Ishikawa (cell line): ENCODE results near the gene SIGLEC6.

Experiments
- CEBPB ChIP-seq: IDR thresholded peaks from 2 replicates; pipeline ENCODE4 v1.6.1; 2012
- CREB1 ChIP-seq: IDR thresholded peaks from 2 replicates; pipeline ENCODE4 v1.6.1; 2012; ENCODE audit warnings: low read depth
- EGR1 ChIP-seq: IDR thresholded peaks from 2 replicates; pipeline ENCODE4 v1.6.1; 2012
- EP300 ChIP-seq: IDR thresholded peaks from 2 replicates; pipeline ENCODE4 v1.6.1; 2012; ENCODE audit warnings: borderline replicate concordance
- FOXM1 ChIP-seq: IDR thresholded peaks from 2 replicates; pipeline ENCODE4 v1.6.1; 2012; ENCODE audit warnings: low read depth, borderline replicate concordance
- NFIC ChIP-seq: IDR thresholded peaks from 2 replicates; pipeline ENCODE4 v1.6.1; 2012
- RAD21 ChIP-seq: IDR thresholded peaks from 2 replicates; pipeline ENCODE4 v1.6.1; 2012; ENCODE audit warnings: low read depth
- TAF1 ChIP-seq: IDR thresholded peaks from 2 replicates; pipeline ENCODE4 v1.6.1; 2012; ENCODE audit warnings: low read depth, mild to moderate bottlenecking
- TCF12 ChIP-seq: IDR thresholded peaks from 2 replicates; pipeline ENCODE4 v1.6.1; 2012; ENCODE audit warnings: low read depth
- TEAD4 ChIP-seq: IDR thresholded peaks from 2 replicates; pipeline ENCODE4 v1.6.1; 2012
- YY1 ChIP-seq: IDR thresholded peaks from 2 replicates; pipeline ENCODE4 v1.6.1; 2012; ENCODE audit warnings: low read depth
- ZBTB7A ChIP-seq: IDR thresholded peaks from 2 replicates; pipeline ENCODE4 v1.6.1; 2012; ENCODE audit warnings: low read depth
- TF ChIP-seq, protein P1 (sequence below): IDR thresholded peaks from 2 replicates; pipeline ENCODE4 v1.6.1; 2012; ENCODE audit warnings: low read depth, mild to moderate bottlenecking
- TF ChIP-seq, protein P2 (sequence below): IDR thresholded peaks from 2 replicates; pipeline ENCODE4 v1.6.1; 2012
- TF ChIP-seq, protein P3 (sequence below): IDR thresholded peaks from 2 replicates; pipeline ENCODE4 v1.6.1; 2012

SIGLEC6 gene

DNA sequence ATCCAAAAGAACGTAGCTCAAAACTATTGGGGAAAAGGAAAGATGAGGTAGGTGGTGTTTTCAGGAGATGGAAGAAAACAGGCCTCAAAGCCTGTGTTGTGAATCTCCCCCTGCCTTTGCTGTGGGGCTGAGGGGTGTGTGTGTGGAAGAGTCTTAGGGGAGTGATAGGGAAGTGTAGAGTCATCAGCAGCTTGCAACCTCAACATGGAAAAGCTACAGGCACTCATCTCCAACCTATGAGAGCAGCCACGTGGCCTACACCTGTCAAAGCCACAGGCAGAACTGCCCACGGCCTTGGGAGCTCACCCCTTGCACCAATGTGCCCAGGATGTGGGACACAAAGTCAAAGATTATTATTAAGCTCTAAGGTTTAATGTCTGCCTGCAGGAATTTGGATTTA, 25.6 kb downstream of the SIGLEC6 start:
- TF ChIP-seq TEAD4 (no peak), RAD21 (no peak), NFIC (no peak), CEBPB (no peak), TCF12 (no peak), ZBTB7A (no peak), TAF1 (no peak), YY1 (no peak), CREB1 (no peak), FOXM1 (no peak), EP300 (no peak), EGR1 (no peak)
- TF ChIP-seq, protein P1, sequence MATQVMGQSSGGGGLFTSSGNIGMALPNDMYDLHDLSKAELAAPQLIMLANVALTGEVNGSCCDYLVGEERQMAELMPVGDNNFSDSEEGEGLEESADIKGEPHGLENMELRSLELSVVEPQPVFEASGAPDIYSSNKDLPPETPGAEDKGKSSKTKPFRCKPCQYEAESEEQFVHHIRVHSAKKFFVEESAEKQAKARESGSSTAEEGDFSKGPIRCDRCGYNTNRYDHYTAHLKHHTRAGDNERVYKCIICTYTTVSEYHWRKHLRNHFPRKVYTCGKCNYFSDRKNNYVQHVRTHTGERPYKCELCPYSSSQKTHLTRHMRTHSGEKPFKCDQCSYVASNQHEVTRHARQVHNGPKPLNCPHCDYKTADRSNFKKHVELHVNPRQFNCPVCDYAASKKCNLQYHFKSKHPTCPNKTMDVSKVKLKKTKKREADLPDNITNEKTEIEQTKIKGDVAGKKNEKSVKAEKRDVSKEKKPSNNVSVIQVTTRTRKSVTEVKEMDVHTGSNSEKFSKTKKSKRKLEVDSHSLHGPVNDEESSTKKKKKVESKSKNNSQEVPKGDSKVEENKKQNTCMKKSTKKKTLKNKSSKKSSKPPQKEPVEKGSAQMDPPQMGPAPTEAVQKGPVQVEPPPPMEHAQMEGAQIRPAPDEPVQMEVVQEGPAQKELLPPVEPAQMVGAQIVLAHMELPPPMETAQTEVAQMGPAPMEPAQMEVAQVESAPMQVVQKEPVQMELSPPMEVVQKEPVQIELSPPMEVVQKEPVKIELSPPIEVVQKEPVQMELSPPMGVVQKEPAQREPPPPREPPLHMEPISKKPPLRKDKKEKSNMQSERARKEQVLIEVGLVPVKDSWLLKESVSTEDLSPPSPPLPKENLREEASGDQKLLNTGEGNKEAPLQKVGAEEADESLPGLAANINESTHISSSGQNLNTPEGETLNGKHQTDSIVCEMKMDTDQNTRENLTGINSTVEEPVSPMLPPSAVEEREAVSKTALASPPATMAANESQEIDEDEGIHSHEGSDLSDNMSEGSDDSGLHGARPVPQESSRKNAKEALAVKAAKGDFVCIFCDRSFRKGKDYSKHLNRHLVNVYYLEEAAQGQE = no peak
- TF ChIP-seq, protein P2, sequence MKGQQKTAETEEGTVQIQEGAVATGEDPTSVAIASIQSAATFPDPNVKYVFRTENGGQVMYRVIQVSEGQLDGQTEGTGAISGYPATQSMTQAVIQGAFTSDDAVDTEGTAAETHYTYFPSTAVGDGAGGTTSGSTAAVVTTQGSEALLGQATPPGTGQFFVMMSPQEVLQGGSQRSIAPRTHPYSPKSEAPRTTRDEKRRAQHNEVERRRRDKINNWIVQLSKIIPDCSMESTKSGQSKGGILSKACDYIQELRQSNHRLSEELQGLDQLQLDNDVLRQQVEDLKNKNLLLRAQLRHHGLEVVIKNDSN = no peak
- TF ChIP-seq, protein P3, sequence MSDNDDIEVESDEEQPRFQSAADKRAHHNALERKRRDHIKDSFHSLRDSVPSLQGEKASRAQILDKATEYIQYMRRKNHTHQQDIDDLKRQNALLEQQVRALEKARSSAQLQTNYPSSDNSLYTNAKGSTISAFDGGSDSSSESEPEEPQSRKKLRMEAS = no peak

DNA sequence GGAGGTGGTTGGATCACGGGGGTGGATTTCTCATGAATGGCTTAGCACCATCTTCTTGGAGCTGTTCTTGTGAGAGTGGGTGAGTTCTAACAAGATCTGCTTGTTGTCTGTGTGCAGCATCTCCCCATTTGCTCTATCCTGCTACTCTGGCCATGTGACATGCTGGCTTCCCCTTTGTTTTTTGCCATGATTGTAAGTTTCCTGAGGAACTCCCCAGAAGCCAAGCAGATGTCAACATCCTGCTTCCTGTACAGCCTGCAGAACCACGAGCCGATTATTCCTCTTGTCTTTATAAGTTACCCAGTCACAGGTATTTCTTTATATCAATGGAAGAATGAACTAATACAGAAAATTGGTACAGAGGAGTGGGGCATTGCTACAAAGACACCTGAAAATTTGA, 27.6 kb downstream of the SIGLEC6 start:
- TF ChIP-seq, protein P2 = no peak
- TF ChIP-seq FOXM1 (no peak), EP300 (no peak), CEBPB (no peak)

DNA sequence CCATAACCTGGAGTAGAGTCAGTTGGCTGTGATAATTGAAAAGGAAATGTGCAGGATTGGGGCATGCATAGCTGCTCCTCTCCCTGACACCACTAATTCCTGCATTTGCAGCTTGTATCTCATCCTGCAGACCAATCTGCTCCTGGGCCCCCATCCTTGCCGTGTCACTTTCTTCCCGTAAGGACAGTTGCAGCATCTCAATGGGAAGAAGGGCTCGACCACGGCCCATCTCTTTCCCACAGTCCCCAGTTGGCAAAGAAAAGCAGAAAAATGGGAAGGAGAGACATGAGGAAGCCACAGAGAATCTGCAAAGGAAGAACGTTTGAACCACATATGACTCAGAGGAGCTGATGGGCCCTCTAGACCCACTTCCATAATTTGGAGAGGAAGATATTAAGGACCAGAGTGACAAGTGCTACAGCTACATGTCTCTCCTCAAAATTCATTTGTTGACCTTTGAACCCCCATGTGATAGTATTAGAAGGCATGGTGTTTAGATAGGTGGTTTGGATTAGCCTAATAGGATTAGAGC, 28.1 kb downstream of the SIGLEC6 start:
- TF ChIP-seq, protein P2 = no peak
- TF ChIP-seq TEAD4 (no peak), ZBTB7A (no peak), FOXM1 (no peak), TAF1 (no peak), EP300 (no peak), EGR1 (no peak), RAD21 (no peak), YY1 (no peak), CREB1 (no peak), TCF12 (no peak)
- TF ChIP-seq, protein P3 = no peak
- TF ChIP-seq, protein P1 = no peak

DNA sequence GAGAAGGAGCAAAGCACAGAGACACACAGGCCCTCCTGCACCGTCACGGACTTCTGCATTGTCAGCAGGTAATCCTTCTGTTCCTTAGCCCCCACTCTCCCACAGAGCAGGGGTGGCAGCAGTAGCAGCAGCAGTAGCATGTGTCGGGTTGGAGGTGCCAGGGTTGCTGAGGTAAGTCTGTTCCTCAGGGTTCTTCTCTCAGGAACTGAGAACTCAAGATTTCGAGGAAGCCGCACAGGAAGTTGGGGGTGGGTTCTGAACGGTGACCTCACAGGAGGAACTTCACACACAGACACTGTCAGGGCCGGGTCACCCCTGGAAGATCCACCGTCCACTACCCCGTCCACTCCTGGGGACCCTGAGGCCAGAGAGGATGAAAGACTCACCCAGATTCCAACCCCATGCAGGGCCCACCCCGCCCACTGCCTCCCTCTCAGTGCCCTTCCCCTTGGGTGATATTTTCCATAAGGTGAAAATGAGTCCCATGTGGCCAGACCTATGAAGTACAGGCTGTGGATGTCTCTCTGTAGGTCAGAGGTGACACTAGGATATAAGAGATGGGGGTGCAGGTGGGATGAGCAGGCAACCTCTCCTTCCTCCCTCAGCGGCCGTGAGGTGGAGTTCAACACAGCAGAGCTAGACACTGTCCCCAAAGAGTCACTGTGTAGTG, 29.7 kb downstream of the SIGLEC6 start, which contains the start of gene SIGLEC12:
TSS of gene SIGLEC12 (minus strand) at position 207 of the 670 bp plus-strand sequence. CDS start at position 140, 67 bp downstream.
- TF ChIP-seq TCF12 (no peak), EGR1 (no peak), TEAD4 (no peak), NFIC (no peak), RAD21 (no peak), EP300 (no peak), CREB1 (no peak)
- TF ChIP-seq, protein P1 = no peak
- TF ChIP-seq, protein P2 = no peak
